ENCODE results near the gene NFILZ.

Gene NFILZ

GRCh38 chr19:8609279-8610040 is 21.0 kb upstream of the NFILZ start (continued):
- TF ChIP-seq AEBP2 (tag by site-specific recombination; IDR thresholded peaks at IDR 0.05; ENCODE audit: borderline replicate concordance) (no peak), REST (tag by site-specific recombination; IDR thresholded peaks at IDR 0.05) (no peak), ZNF514 (tag by site-specific recombination; IDR thresholded peaks at IDR 0.05) (no peak), OVOL3 (tag by site-specific recombination; IDR thresholded peaks at IDR 0.05) (no peak), KLF10 (tag by site-specific recombination; IDR thresholded peaks at IDR 0.05) (no peak), ZNF174 (tag by site-specific recombination; IDR thresholded peaks at IDR 0.05) (no peak), ZBTB6 (tag by site-specific recombination; IDR thresholded peaks at IDR 0.05) (no peak), ZFP3 (tag by site-specific recombination; IDR thresholded peaks at IDR 0.05; ENCODE audit: low read depth) (no peak), ZBTB17 (tag by site-specific recombination; IDR thresholded peaks at IDR 0.05) (no peak), KLF8 (tag by site-specific recombination; IDR thresholded peaks at IDR 0.05) (no peak; the same call in 1 of the 2 replicates), ZSCAN4 (tag by site-specific recombination; IDR thresholded peaks at IDR 0.05) (no peak), ZNF707 (tag by site-specific recombination; IDR thresholded peaks at IDR 0.05) (no peak), KLF16 (tag by site-specific recombination; IDR thresholded peaks at IDR 0.05) (no peak), ZNF548 (tag by site-specific recombination; IDR thresholded peaks at IDR 0.05) (no peak), ZNF501 (tag by site-specific recombination; IDR thresholded peaks at IDR 0.05) (no peak), ZNF449 (tag by site-specific recombination; IDR thresholded peaks at IDR 0.05) (no peak)

Data from HEK293 (cell line).